HepG2 (cell line): ENCODE data around the gene NCR3LG1. TPM values are rescaled to one million over a fixed set of nuclear protein-coding genes. Genes with fewer than 3 reads are reported as not detected.

ENCODE experiments used
- ATAC-seq: fragments of 200-7000 bp; cut with Tn5 transposase; 3 replicates; pipeline ENCODE4 v1.9.1; 2020; ENCODE audit warnings: mild to moderate bottlenecking, moderate library complexity
- BruUV-seq: library from RNA; stranded (reverse); fragments of 400-500 nt; replicated peaks from 2 replicates; lab custom pipeline; 2021; lab: Mats Ljungman, UMichigan
- CTCF ChIA-PET: fragments of 300-600 bp; formaldehyde crosslinking; extraction: SDS; loops from one replicate; lab custom pipeline; 2021; ENCODE audit warnings: low total read pairs, inconsistent platforms, low intra/inter-chr PET ratio; lab: Yijun Ruan, JAX
- POLR2A ChIA-PET: fragments of 350-600 bp; sonication (Branson Sonifier 250); formaldehyde crosslinking; loops from one replicate; lab custom pipeline; 2020; ENCODE audit warnings: antibody characterized with exemption, inconsistent platforms; lab: Yijun Ruan, JAX
- DNase-seq: peaks from one replicate; pipeline ENCODE4 v3.0.0-alpha.2; 2015; ENCODE audit warnings: low spot score
- FAIRE-seq: peaks from 3 replicates; lab custom pipeline; 2011; peaks lifted over from hg19 to GRCh38; lab: Jason Lieb, UNC
- H2AFZ ChIP-seq: one replicate; pipeline ENCODE4 v1.6.1; 2011; ENCODE audit warnings: low read length, inconsistent platforms
- H3K27ac ChIP-seq: fragments of 300-600 bp; 3 replicates; pipeline ENCODE4 v1.8.0; 2011; ENCODE audit warnings: mixed run types, mild to moderate bottlenecking, mixed read lengths, low read length, inconsistent platforms; ENCODE audit not compliant: insufficient read depth; ENCODE audit errors: extremely low read length
- H3K27me3 ChIP-seq, 2 experiments: fragments of 200-600 bp in 1 of 2; 2 replicates in 1 of 2; 3 replicates in 1 of 2; pipeline versions ENCODE4 v1.6.0 to v1.8.0; 2011; ENCODE audit warnings: low read length in 2 of 2, mild to moderate bottlenecking in 2 of 2, moderate library complexity in 2 of 2, inconsistent platforms in 1 of 2; ENCODE audit not compliant: insufficient read depth in 2 of 2, control insufficient read depth in 1 of 2
- H3K36me3 ChIP-seq, 2 experiments: fragments of 200-600 bp in 1 of 2; replicated peaks in 1 of 2; 2 replicates in 1 of 2; 3 replicates in 1 of 2; pipeline versions ENCODE4 v1.5.1 to v1.8.0; 2011; ENCODE audit warnings: low read length in 2 of 2, inconsistent platforms in 1 of 2; ENCODE audit not compliant: insufficient read depth in 2 of 2, control insufficient read depth in 1 of 2
- H3K4me1 ChIP-seq: 2 replicates; pipeline ENCODE4 v1.5.1; 2012; ENCODE audit warnings: low read length, inconsistent platforms; ENCODE audit not compliant: insufficient read depth
- H3K4me2 ChIP-seq: 2 replicates; pipeline ENCODE4 v1.6.0; 2011; ENCODE audit warnings: low read depth, low read length, inconsistent platforms
- H3K4me3 ChIP-seq, 3 experiments: fragments of 200-600 bp in 1 of 3; sonication (generic), shearing (Covaris generic) in 1 of 3; replicated peaks in 1 of 3; 2 replicates each; pipeline ENCODE4 v1.5.1; 2011 to 2016; ENCODE audit warnings: low read length in 3 of 3, inconsistent platforms in 2 of 3, low read depth in 2 of 3, mild to moderate bottlenecking in 2 of 3, control low read depth in 1 of 3, mixed read lengths in 1 of 3; ENCODE audit not compliant: insufficient read depth in 1 of 3
- H3K79me2 ChIP-seq: one replicate; pipeline ENCODE4 v1.6.1; 2011; ENCODE audit warnings: low read length, inconsistent platforms; ENCODE audit not compliant: insufficient read depth
- H3K9ac ChIP-seq: 2 replicates; pipeline ENCODE4 v1.6.0; 2011; ENCODE audit warnings: mild to moderate bottlenecking, low read depth, low read length, inconsistent platforms; ENCODE audit not compliant: insufficient read depth
- H3K9me3 ChIP-seq: 2 replicates; pipeline ENCODE4 v1.5.1; 2012; ENCODE audit warnings: mild to moderate bottlenecking, low read length
- H4K20me1 ChIP-seq: 2 replicates; pipeline ENCODE4 v1.6.0; 2011; ENCODE audit warnings: inconsistent platforms, mild to moderate bottlenecking, low read length, moderate library complexity; ENCODE audit not compliant: insufficient read depth
- DNMT1 ChIP-seq: sonication (generic); formaldehyde crosslinking; IDR thresholded peaks from 2 replicates; pipeline ENCODE4 v1.5.1; 2020; ENCODE audit warnings: mild to moderate bottlenecking, missing genetic modification reagents
- NRL ChIP-seq: sonication (generic); formaldehyde crosslinking; IDR thresholded peaks from 2 replicates; pipeline ENCODE4 v1.5.0; 2020; ENCODE audit warnings: missing genetic modification reagents, mild to moderate bottlenecking, moderate library complexity, borderline replicate concordance
- ZNF720 ChIP-seq: sonication (generic); formaldehyde crosslinking; IDR thresholded peaks from 2 replicates; pipeline ENCODE4 v1.4.0; 2020; ENCODE audit warnings: missing genetic modification reagents
- WGBS: methylation state at CpG from one replicate; pipeline ENCODE4 v1.1.6; 2017; ENCODE audit warnings: low lambda C conversion rate; 5-methylcytosine and 5-hydroxymethylcytosine counted together
- in situ Hi-C: cut with HindIII; loops from 2 replicates; pipeline ENCODE4 v1.10.0; 2017; ENCODE audit warnings: low pct_unique_long_range_greater_than_20kb; ENCODE audit not compliant: extremely low pct_ligation_motif_present
- intact Hi-C: fragments of 100-400 bp; cut with micrococcal nuclease; formaldehyde crosslinking; loops from one replicate; pipeline ENCODE4 v1.10.0; 2022; ENCODE audit not compliant: unreplicated experiment
- polyA plus RNA-seq, 8 experiments: library from polyadenylated mRNA; depleted of rRNA in 3 of 8; stranded (reverse) in 7 of 8; unstranded in 1 of 8; fragments of >200 nt; fragmentation: Illumina TruSeq in 4 of 8; extraction: Trizol in 4 of 8; gene quantifications; 2 replicates each; pipeline versions ENCODE4 v1.2.1 to v1.2.3, GENCODE V29; 2011 to 2016; ENCODE audit warnings: low read depth in 4 of 8, missing spikeins in 1 of 8, mixed read lengths in 1 of 8; ENCODE audit not compliant: insufficient read depth in 1 of 8
- total RNA-seq, 5 experiments: library from RNA; depleted of rRNA; stranded (reverse); fragments of >200 nt; fragmentation: Illumina TruSeq; extraction: Trizol; gene quantifications; 2 replicates each; pipeline ENCODE4 v1.2.3, GENCODE V29; 2016; ENCODE audit warnings: low read depth in 1 of 5
- TF ChIP-seq, protein P1 (sequence below): sonication (generic); formaldehyde crosslinking; IDR thresholded peaks from 2 replicates; pipeline ENCODE4 v1.4.0; 2020; ENCODE audit warnings: mild to moderate bottlenecking, missing genetic modification reagents, borderline replicate concordance
- TF ChIP-seq, protein P2 (sequence below), 2 experiments: fragments of 450-650 bp in 1 of 2; sonication (generic) in 1 of 2; formaldehyde crosslinking in 1 of 2; IDR thresholded peaks; 2 replicates each; pipeline versions ENCODE4 v1.6.1 to v1.8.0; 2016 to 2022; ENCODE audit warnings: antibody characterized with exemption in 1 of 2, mild to moderate bottlenecking in 1 of 2, missing genetic modification reagents in 1 of 2

Gene NCR3LG1
- total and polyA plus RNA-seq, 2 of the 13 experiments (the other 11 are each of a cell fraction or from before 2014, with no cell fraction given) = 16.1 to 25.1 TPM

DNA sequence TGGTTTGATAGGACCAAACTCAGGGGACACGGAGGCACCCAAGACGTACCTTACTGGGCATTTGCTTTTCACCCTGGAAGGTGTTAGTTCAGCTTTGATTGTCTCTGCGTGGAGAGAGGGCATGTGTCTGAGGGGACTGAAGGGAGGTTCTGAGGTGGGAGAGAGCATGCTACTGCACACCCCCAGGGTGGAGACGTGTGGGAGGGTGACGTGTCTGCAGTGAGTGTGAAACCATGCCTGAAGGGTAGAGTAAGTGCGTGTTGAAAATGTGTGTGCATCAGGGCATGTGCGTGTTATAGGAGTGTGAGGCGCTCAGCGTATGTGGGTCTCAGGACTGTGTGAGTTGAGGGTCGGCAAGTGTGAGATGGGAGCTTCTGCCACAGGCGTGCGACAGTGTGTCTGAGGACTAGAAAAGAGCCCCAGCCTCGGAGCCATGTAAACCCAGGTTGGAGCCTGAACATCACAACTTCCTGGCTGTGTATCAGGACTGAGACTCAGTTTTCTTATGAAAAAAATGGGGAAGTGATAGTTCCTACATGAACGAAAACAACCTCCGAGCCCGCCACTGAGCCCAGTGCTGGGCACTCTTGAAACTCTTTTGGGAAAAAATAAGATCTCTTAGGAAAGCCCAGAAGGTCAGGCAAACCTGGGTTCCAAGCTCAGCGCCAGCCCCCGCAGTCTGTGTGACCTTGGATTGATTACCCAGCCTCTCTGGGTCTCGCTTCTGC, 48.6 kb downstream of the NCR3LG1 start:
- H3K9me3 ChIP-seq = no peaks in the 10 kb centered on the region
- H3K36me3 ChIP-seq = no peaks in the 10 kb centered on the region
- no peaks in the 10 kb centered on the region for H4K20me1 ChIP-seq
- POLR2A ChIA-PET = no interaction called here
- BruUV-seq = no TSS peak
- CTCF ChIA-PET = no interaction called here
- no peak overlapping the region for H2AFZ ChIP-seq
- no peak overlapping the region for H3K9ac ChIP-seq
- no peaks in the 10 kb centered on the region for H3K79me2 ChIP-seq
- intact Hi-C loops = no loop called here
- DNase-seq = no peak
- in situ Hi-C loops = no loop called here
- WGBS = 50% methylated on average over 14 of the region's 19 CpGs
- no peak overlapping the region for H3K4me2 ChIP-seq
- H3K27ac ChIP-seq = no peak overlapping the region
- peaks cover under 1% of the 10 kb centered on the region; the same call in 1 of the 2 replicates for H3K4me1 ChIP-seq
- no peak for ATAC-seq
- no peak overlapping the region for H3K4me3 ChIP-seq
- FAIRE-seq = no peak
- H3K27me3 ChIP-seq = peaks cover 5 to 53% of the 10 kb centered on the region in 2 experiments; a peak in 4 of 5 replicates
- TF ChIP-seq DNMT1 (CRISPR knock-in tag) = no peak
- TF ChIP-seq NRL (CRISPR knock-in tag) = no peak
- TF ChIP-seq, protein P1, sequence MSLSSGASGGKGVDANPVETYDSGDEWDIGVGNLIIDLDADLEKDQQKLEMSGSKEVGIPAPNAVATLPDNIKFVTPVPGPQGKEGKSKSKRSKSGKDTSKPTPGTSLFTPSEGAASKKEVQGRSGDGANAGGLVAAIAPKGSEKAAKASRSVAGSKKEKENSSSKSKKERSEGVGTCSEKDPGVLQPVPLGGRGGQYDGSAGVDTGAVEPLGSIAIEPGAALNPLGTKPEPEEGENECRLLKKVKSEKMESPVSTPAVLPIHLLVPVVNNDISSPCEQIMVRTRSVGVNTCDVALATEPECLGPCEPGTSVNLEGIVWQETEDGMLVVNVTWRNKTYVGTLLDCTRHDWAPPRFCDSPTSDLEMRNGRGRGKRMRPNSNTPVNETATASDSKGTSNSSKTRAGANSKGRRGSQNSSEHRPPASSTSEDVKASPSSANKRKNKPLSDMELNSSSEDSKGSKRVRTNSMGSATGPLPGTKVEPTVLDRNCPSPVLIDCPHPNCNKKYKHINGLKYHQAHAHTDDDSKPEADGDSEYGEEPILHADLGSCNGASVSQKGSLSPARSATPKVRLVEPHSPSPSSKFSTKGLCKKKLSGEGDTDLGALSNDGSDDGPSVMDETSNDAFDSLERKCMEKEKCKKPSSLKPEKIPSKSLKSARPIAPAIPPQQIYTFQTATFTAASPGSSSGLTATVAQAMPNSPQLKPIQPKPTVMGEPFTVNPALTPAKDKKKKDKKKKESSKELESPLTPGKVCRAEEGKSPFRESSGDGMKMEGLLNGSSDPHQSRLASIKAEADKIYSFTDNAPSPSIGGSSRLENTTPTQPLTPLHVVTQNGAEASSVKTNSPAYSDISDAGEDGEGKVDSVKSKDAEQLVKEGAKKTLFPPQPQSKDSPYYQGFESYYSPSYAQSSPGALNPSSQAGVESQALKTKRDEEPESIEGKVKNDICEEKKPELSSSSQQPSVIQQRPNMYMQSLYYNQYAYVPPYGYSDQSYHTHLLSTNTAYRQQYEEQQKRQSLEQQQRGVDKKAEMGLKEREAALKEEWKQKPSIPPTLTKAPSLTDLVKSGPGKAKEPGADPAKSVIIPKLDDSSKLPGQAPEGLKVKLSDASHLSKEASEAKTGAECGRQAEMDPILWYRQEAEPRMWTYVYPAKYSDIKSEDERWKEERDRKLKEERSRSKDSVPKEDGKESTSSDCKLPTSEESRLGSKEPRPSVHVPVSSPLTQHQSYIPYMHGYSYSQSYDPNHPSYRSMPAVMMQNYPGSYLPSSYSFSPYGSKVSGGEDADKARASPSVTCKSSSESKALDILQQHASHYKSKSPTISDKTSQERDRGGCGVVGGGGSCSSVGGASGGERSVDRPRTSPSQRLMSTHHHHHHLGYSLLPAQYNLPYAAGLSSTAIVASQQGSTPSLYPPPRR (CRISPR knock-in tag) = no peak
- TF ChIP-seq, protein P2, sequence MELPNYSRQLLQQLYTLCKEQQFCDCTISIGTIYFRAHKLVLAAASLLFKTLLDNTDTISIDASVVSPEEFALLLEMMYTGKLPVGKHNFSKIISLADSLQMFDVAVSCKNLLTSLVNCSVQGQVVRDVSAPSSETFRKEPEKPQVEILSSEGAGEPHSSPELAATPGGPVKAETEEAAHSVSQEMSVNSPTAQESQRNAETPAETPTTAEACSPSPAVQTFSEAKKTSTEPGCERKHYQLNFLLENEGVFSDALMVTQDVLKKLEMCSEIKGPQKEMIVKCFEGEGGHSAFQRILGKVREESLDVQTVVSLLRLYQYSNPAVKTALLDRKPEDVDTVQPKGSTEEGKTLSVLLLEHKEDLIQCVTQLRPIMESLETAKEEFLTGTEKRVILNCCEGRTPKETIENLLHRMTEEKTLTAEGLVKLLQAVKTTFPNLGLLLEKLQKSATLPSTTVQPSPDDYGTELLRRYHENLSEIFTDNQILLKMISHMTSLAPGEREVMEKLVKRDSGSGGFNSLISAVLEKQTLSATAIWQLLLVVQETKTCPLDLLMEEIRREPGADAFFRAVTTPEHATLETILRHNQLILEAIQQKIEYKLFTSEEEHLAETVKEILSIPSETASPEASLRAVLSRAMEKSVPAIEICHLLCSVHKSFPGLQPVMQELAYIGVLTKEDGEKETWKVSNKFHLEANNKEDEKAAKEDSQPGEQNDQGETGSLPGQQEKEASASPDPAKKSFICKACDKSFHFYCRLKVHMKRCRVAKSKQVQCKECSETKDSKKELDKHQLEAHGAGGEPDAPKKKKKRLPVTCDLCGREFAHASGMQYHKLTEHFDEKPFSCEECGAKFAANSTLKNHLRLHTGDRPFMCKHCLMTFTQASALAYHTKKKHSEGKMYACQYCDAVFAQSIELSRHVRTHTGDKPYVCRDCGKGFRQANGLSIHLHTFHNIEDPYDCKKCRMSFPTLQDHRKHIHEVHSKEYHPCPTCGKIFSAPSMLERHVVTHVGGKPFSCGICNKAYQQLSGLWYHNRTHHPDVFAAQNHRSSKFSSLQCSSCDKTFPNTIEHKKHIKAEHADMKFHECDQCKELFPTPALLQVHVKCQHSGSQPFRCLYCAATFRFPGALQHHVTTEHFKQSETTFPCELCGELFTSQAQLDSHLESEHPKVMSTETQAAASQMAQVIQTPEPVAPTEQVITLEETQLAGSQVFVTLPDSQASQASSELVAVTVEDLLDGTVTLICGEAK (IDR thresholded peaks at IDR 0.05) = no peak
- TF ChIP-seq, protein P2 (CRISPR knock-in tag; IDR thresholded peaks at IDR 0.05) = no peak
- no peak for TF ChIP-seq ZNF720 (CRISPR knock-in tag)
